HG03558 (cell line): ENCODE measurements around the gene FADS1.

Source experiments
- ATAC-seq: cut with Tn5 transposase; IDR thresholded peaks from one replicate; pipeline ENCODE4 v1.9.1; 2021; ENCODE audit warnings: moderate number of reproducible peaks; ENCODE audit not compliant: unreplicated experiment; ENCODE audit errors: extremely low read depth

Gene FADS1

DNA sequence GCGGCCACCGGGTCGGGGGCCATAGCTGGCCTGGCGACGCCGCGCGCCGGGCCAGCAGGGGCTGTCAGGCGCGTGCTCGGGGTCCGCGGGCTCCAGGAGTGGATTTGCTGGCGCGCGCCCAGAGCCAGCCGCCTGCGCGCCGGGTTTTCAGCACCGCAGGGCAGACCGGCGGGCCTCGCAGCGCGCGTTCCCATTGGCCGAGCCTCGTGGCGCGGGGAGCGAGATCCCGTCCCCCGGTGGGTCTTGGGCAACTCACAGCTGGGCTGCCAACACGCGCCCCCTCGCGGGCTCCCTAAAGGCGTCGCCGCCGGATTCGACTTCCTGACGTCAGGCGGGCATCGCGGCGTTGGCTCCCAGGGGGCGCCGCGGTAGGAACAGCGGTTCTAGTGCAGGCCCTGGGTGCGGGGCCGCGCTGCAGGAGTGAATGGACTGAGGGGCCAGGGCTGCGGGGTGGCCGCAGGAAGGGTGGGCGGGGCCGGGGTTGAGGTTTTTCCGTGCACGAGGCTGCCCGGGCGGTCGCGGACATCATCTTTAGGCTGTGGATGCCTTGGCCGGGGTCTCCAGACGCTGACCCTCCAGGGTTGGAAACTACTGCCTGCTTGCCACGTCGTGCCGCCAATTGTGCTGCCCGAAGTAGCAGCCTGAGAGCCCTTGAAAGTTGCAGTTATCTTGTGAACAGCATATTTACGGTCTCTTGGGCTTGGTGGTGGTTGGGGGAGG, at the start of gene FADS1:
Gene FADS1, minus strand, starts transcription at position 268 of the 720 bp plus-strand sequence. Its CDS starts 74 bp downstream, at position 194.
- peak; percentile 32 for ATAC-seq

DNA sequence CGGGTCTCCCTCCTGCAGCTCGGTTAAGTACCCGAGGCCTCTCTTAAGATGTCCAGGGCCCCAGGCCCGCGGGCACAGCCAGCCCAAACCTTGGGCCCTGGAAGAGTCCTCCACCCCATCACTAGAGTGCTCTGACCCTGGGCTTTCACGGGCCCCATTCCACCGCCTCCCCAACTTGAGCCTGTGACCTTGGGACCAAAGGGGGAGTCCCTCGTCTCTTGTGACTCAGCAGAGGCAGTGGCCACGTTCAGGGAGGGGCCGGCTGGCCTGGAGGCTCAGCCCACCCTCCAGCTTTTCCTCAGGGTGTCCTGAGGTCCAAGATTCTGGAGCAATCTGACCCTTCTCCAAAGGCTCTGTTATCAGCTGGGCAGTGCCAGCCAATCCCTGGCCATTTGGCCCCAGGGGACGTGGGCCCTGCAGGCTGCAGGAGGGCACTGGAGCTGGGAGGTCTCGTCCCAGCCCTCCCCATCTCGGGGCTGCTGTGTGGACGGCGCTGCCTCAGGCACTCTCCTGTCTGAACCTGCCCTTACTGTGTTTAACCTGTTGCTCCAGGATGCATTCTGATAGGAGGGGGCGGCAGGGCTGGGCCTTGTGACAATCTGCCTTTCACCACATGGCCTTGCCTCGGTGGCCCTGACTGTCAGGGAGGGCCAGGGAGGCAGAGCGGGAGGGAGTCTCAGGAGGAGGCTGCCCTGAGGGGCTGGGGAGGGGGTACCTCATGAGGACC, 49.6 kb upstream of the FADS1 start:
- ATAC-seq = no peak

DNA sequence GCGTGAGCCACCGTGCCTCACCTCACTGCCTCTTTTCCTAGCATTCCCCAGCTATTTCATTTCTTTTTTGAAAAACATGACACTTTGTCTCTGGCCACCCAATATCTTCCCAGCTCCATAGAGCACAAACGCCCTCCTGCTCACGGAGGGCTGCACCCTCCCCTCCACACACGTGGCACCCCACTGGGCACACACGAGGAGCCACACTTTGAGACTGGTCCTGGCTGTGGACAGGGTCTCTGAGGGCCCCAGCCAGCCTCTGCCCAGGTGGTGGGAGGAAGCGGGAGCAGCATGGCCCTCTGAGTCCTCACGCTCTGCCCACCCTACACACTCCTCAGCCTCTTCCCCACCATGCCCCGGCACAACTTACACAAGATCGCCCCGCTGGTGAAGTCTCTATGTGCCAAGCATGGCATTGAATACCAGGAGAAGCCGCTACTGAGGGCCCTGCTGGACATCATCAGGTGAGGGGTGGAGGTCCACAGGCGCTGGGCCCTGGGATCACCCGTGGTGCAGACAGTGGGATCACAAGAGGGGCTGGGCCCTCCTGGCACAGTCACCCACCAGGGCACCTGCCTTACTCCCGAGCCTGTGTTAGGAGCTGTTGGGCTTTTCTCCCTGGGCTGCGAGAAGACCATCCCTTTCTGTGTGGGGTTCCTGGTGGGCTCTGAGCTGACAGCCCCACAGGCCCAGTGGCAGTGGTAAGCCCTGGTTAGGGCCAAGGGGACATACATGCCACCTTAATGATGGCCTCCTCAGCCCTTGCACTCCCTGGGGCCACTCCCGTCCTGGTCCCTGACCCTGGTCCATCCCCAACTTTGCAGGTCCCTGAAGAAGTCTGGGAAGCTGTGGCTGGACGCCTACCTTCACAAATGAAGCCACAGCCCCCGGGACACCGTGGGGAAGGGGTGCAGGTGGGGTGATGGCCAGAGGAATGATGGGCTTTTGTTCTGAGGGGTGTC, 48.3 kb upstream of the FADS1 start:
- ATAC-seq = no peak

DNA sequence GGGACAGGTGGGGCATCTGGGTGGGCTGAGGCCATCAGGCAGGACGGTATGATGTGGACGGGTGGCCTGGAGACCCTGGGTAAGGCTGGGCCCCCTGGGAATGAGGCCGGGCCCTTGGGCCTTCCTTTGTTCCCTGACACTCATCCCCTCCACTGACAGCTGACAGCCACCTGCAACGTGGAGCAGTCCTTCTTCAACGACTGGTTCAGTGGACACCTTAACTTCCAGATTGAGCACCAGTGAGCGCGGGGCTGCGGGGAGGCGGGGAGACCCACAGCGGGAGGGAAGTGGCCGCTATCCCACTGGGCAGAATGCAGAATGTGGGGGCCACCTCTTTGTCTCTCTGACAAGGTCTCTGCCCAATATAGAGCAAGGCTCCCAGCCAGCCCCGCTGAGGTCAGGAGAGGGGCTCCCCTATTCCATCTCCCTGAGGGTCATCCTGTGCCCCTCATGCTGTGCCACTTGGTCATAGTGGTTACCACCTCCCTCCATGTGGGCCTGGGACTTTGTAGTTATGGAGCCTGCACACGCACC, 46.8 kb upstream of the FADS1 start:
- ATAC-seq = no peak

DNA sequence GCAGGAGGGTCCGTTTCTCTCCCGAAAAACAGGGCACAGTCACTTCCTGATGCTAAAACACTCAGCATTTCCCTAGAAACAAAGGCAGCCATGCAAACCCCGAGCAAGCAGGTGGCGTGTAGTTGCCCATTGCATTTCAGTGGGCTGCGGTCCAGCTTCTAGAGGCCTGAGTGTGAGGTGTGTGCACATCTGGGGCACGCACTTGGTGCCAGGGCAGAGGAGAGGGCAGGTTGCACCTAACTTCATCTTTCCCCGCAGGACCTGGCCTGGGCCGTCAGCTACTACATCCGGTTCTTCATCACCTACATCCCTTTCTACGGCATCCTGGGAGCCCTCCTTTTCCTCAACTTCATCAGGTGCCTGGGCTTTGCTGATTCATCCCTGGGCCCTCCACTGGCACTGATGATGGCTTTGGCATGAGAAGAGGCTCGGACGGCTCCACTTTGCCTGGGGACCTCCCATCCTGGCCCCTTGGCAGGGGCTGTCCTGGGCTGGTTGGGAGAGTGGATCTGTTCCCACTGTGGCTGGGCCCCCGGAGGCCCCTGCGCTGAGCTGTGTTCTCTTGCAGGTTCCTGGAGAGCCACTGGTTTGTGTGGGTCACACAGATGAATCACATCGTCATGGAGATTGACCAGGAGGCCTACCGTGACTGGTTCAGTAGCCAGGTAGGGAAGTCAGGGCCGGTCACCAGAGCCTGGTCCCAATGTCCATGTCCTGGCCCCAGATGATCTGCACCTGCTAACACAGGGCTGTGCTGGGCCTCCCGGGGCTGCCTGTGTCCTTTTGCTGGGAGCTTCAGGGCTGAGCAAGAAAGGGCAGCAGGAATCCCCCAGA, 46.1 kb upstream of the FADS1 start:
- no peak for ATAC-seq

DNA sequence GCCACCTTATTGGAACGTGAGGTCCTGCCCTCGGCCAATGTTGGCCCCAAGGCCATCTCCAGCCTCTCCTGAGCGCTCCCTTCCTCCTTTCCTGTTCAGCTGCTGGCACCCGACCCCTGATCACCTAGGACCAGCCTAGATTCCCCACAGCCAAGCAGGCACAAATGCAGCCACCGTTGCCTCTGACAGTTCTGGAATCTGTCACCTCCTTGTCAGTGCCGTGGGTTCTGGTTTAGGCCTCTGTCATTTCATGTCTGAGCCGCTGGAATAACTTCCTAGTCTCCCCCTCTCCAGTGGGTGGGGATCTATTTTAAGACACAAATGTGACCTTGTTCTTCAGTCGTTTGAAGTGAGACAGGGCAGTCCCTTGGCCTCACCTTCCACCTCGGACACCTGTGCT, 44.8 kb upstream of the FADS1 start:
- no peak for ATAC-seq

DNA sequence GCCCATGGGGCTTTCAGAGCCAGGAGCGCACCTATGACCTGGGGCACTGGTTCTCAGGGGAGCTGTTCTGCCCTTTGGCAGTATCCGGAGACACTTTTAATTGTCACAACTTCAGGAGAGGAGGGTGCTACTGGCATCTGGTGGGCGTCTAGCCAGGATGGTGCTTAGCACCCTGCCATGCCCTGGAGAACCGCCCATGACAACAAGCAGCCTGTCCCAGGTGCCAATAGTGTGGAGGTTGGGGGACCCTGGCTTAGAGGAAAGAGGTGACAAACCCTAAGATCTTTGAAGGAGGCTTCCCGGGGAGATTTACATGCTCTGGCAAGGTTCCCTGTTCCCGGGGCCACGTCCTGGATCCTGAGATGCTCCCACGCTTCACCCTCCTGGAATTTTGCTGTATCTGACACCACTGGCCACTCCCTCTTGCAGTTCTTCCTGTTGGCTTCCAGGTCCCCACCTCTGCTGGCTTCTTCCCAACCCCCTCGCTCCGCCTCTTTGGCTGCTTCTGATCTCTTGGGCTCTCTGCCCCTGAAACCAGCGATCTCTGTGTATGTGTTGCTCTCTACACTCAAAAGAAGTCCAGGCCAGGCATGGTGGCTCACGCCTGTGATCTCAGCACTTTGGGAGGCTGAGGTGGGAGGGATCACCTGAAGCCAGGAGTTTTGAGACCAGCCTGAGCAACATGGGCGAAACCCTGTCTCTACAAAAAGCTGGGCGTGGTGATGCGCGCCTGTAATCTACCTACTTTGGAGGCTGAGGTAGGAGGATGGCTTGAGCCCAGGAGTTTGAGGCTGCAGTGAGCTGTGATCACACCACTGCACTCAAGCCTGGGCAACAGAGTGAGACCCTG, 43.5 kb upstream of the FADS1 start:
- no peak for ATAC-seq

DNA sequence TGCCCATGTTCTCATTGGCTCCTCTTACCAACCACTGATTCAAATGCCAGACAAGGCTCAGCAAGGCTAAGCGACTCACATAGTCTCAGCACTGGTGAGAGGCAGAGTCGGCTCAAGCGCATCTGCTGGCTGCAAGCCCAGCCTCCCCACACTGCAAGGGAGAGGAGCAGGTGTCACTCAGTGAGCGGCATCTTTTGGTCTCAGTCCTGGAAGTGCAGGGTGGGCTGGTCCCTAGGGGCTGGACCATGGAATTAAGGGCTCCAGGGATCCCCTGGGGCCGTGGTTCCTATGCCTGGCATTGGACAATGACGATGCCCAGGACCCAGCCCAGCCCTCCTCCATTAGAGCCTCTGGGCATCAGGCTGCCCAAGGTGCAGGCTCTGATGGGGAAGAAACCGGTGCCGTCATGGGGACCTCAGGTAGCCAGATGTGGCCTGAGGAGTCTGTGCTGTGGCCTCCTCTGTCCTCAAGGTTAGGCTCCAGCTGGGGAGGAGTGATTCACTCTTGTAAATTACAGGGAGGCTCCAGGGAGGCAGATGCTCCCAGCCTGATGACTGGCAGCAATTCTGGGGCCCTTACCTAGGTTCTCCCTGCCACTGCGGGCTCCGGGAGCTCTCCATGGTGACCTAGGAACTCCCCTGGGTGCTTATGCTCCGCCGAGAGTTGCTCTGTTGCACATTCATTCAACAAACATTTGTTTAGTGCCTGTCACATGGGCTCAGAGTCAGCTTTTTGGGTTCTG, 39.3 kb upstream of the FADS1 start:
- no peak for ATAC-seq

DNA sequence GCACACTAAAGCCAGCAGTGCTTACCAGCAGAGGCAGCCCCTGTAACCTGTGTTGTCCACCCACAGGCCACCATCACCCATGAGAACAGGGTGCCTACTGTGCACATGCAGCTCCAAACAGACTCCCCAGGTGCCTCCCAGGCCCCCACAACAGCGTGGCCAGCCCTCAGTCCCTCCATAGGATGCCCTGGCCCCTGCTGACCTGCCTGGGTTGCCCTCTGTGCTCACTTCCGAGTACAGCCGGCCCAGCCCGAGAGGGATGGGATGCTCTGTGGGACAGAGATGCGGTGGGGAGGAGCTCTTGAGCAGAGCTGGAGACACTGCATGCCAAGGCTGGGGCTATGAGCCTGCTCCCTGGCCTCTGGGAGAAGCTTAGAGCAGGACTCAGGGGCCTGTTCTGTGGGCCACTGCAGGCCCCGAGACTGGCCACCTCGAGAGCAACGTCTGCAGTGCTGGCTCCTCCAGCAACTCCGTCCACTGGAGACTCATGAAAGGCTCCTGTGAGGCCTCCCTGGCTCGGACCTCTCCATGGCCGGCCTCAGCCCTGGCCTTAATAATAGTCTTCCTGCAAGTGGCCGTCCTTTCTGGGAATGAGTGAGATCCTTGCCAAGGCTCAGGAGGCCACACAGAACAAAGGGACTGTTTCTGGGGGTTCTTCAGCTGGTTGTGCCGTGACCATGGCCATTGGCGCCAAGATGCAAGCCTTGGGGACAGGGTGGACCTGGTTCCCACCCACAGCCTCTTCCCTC, 38.3 kb upstream of the FADS1 start:
- no peak for ATAC-seq

DNA sequence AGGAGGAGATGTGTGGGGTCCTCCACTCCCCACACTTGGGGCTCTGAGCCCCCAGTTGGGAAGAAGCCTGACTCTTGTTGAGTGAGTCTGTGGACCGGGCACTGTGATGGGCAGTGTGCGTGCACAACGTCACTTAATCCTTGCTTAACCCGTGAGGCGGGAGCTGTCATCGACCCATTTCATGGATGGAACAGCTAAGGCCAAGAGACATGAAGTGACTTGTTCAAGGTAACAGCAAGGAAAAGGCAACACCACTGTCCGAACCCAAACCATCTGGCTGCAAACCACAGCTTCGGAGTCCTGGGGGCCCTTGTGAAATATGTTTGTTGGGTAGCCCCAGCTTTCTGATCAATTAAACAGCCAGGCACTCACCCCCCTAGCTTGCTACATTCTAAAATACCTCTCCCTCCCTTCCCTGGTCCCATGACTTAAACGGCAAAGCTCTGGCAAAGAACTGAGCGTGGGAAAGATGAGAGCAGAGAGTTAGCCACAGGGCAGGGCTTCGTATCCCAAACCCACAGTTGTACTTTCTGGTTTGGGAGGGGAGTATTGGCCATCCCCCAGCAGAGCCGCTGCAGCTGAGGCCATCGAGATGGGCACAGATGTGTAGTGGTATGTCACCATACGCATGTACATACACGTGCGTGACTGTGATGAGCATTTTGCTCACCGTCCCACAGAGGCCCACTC, 37.5 kb upstream of the FADS1 start:
- ATAC-seq = no peak

DNA sequence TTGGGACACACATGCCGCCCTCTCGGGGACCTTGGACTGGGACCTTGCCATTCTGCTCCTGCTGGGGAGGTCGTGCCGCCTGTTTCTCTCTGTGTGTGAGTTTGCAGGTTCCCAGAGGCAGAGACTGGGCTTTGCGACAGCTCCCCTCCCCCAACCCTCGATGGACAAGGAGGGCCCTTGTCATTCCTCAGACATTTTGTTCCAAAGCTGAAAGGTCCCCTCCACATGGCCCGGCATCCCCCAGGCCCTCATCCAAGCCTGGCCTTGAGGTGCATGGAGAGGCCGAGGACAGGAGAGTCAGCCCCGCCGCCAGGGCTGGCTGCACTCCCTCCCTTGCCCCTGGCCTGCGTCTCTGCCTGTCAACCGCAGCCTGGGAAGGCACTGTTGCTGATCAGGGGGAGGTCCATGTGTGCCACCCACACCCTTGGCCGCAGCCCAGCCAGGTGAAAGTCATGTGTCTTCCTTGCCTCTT, 36.9 kb upstream of the FADS1 start:
- ATAC-seq = no peak

DNA sequence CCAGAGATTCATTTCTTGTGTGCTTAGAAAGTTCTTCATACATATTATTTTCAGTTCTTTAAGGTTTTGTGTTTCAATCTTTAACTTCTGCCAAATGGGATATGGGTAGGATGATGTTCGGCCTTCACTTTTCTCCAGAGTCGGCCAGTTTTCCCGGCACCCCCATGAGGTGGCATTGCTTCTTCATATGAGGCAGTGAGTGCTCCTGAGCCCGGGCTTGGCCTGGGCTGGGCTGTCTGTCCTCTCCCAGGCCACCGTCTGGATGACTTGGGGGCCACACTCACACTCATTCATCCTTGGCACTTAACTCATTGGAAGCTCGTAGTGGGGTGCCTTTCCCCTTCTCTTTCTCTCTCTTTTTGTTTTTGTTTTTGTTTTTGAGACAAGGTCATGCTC, 35.1 kb upstream of the FADS1 start:
- ATAC-seq = no peak

DNA sequence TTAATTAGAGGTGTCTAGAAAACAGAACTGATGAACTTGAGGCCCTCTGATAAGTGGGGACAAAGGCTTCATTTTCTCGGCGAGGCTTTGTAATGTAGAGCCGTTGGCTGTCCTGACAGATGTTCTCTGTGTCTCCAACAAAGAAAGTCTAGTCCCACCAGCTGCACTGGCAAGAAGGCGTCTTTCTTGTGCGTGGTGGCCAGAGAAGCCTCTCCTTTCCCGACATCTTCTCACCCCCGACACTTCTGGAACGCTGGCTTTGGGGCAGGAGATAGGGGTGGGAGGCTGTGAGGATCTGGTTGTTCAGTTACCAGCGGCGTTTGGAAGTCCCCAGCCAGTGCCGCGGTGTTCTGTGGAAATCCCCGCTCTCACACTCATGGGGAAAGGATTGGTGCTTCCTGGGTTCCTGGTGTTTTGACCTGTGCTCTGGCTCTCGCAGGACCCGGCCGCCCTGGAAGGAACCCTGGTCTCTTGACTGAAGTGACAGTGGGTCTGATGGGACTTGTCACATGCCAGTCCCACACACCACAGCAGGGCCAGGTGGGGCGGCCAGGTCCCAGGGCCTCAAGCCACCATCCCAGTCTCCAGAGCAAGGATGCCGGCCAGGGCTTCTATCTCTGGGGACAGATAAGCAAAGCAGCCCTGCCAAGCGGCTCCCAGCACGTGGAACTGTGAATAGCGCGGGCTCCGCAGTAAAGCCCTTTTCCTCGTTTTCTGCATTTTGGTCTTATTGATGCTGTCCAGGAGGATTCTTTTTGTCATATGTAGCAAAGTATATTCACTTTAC, 34.5 kb upstream of the FADS1 start:
- no peak for ATAC-seq

DNA sequence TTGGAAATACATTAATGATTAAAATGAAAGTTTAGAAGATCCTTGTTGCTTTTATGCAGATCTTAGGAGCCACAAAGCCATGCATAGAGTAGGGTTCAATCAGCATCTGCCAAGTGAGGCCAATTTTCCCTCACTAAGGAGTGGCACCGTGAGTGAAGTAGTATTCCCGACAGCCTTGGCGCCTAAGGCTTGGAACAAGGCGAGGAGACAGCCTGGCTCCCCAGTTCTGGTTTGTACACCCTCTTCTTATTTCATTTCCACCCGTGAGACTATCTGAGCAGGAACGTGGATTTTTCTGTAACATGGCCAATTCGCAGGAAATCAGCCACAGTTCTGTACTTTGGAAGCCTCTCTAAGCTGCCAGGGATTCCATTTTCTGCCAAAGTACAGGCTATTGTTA, 33.9 kb upstream of the FADS1 start:
- no peak for ATAC-seq

DNA sequence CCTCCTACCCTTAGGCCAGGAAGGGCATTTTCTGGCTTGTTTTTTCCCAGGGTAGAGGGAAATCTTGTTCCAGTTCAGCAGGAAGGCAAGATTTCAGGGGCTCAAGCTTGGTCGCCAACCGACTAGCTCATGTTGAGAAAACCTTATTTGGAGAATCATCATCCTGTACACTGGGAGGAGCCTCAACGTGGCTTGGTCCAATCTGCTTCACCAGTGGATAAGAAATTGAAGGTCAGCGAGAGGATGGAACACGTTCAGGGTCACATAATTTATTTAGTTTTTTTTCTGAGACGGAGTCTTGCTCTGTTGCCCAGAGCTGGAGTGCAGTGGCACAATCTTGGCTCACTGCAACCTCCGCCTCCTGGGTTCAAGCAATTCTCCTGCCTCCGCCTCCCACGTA, 31.8 kb upstream of the FADS1 start:
- ATAC-seq = no peak
